H1 (cell line): ENCODE data around the gene EVX2. TPM values are rescaled to one million over a fixed set of nuclear protein-coding genes. Genes with fewer than 3 reads are reported as not detected.
A peak's percentile ranks its signal among the peaks of the same experiment; 100 is the strongest.

Experiments
- CTCF ChIA-PET: fragments of 300-600 bp; sonication (Branson Sonifier 250); formaldehyde crosslinking; loops from one replicate; lab custom pipeline; 2021; ENCODE audit not compliant: partially characterized antibody; lab: Charles Lee
- POLR2A ChIA-PET: fragments of 300-600 bp; sonication (Branson Sonifier 250); formaldehyde crosslinking; loops from one replicate; lab custom pipeline; 2021; ENCODE audit warnings: inconsistent platforms; ENCODE audit not compliant: partially characterized antibody; lab: Charles Lee
- DNase-seq, 2 experiments: peaks; one replicate each; pipeline versions ENCODE4 v3.0.0 to v3.0.0-alpha.2; 2010 to 2022; ENCODE audit warnings: low spot score in 2 of 2, low read depth in 1 of 2, mixed read lengths in 1 of 2
- FAIRE-seq: peaks from 2 replicates; lab custom pipeline; 2011; peaks lifted over from hg19 to GRCh38; lab: Jason Lieb, UNC
- H2AFZ ChIP-seq: 2 replicates; pipeline ENCODE4 v1.8.1; 2012; ENCODE audit warnings: low read length, inconsistent platforms
- H2AK5ac ChIP-seq: 2 replicates; pipeline ENCODE4 v1.6.1; 2013; ENCODE audit warnings: low read depth, low read length
- H2BK120ac ChIP-seq: replicated peaks from 2 replicates; pipeline ENCODE3; 2013; ENCODE audit warnings: low read depth, low read length, inconsistent platforms
- H2BK12ac ChIP-seq: 2 replicates; pipeline ENCODE4 v1.6.1; 2013; ENCODE audit warnings: low read depth, low read length
- H2BK15ac ChIP-seq: 2 replicates; pipeline ENCODE4 v1.6.1; 2013; ENCODE audit warnings: low read length
- H2BK20ac ChIP-seq: 2 replicates; pipeline ENCODE4 v1.6.1; 2013; ENCODE audit warnings: low read length
- H2BK5ac ChIP-seq: 2 replicates; pipeline ENCODE4 v1.6.1; 2013; ENCODE audit warnings: low read depth, low read length
- H3K14ac ChIP-seq: 2 replicates; pipeline ENCODE4 v1.6.1; 2013; ENCODE audit warnings: inconsistent platforms; ENCODE audit not compliant: insufficient read length
- H3K18ac ChIP-seq: 2 replicates; pipeline ENCODE4 v1.6.1; 2013; ENCODE audit warnings: low read length; ENCODE audit errors: extremely low read depth
- H3K23ac ChIP-seq: 2 replicates; pipeline ENCODE4 v1.6.1; 2013; ENCODE audit warnings: inconsistent platforms; ENCODE audit not compliant: insufficient read length
- H3K23me2 ChIP-seq: 2 replicates; pipeline ENCODE4 v1.6.1; 2013; ENCODE audit warnings: low read depth, low read length
- H3K27ac ChIP-seq: 2 replicates; pipeline ENCODE4 v1.6.1; 2011; ENCODE audit warnings: low read depth, low read length, inconsistent platforms
- H3K27me3 ChIP-seq, 4 experiments: replicated peaks in 1 of 4; 1 replicate in 1 of 4; 2 replicates in 3 of 4; pipeline versions ENCODE4 v1.6.1 to v1.8.1; 2011 to 2013; ENCODE audit warnings: low read length in 3 of 4, mild to moderate bottlenecking in 3 of 4, inconsistent platforms in 2 of 4, mixed read lengths in 2 of 4, moderate library complexity in 1 of 4; ENCODE audit not compliant: control insufficient read depth in 3 of 4, insufficient read depth in 3 of 4; ENCODE audit errors: extremely low read depth in 1 of 4
- H3K36me3 ChIP-seq, 4 experiments: 2 replicates each; pipeline versions ENCODE4 v1.6.1 to v1.8.1; 2011 to 2013; ENCODE audit warnings: mild to moderate bottlenecking in 4 of 4, low read length in 3 of 4, moderate library complexity in 2 of 4, control low read depth in 1 of 4, inconsistent platforms in 1 of 4; ENCODE audit not compliant: insufficient read depth in 4 of 4, control insufficient read depth in 2 of 4
- H3K4ac ChIP-seq: replicated peaks from 2 replicates; pipeline ENCODE3; 2013; ENCODE audit warnings: low read length, low read depth, mixed read lengths, inconsistent platforms; ENCODE audit not compliant: insufficient read length
- H3K4me1 ChIP-seq, 4 experiments: replicated peaks in 1 of 4; 1 replicate in 1 of 4; 2 replicates in 3 of 4; pipeline versions ENCODE4 v1.6.1 to v1.8.1; 2011 to 2013; ENCODE audit warnings: low read length in 3 of 4, inconsistent platforms in 2 of 4, mixed read lengths in 1 of 4; ENCODE audit not compliant: insufficient read depth in 4 of 4, control insufficient read depth in 3 of 4
- H3K4me2 ChIP-seq, 2 experiments: 2 replicates each; pipeline versions ENCODE4 v1.6.1 to v1.8.1; 2011 to 2013; ENCODE audit warnings: low read depth in 2 of 2, low read length in 2 of 2, control low read depth in 1 of 2, inconsistent platforms in 1 of 2, mild to moderate bottlenecking in 1 of 2; ENCODE audit not compliant: insufficient read depth in 1 of 2
- H3K4me3 ChIP-seq, 4 experiments: fragments of 200-600, 300-600 bp in 1 of 4; sonication (generic), shearing (Covaris generic), sonication (Bioruptor Twin) in 1 of 4; 2 replicates each; pipeline versions ENCODE4 v1.5.1 to v1.8.1; 2011 to 2016; ENCODE audit warnings: low read length in 4 of 4, low read depth in 3 of 4, control low read depth in 2 of 4, inconsistent platforms in 2 of 4, mild to moderate bottlenecking in 2 of 4, mixed read lengths in 1 of 4, moderate library complexity in 1 of 4; ENCODE audit not compliant: insufficient read depth in 2 of 4; ENCODE audit errors: extremely low read depth in 1 of 4
- H3K56ac ChIP-seq: replicated peaks from 2 replicates; pipeline ENCODE3; 2013; ENCODE audit warnings: low read depth, mild to moderate bottlenecking, mixed read lengths, low read length, inconsistent platforms; ENCODE audit not compliant: insufficient read length
- H3K79me1 ChIP-seq: 2 replicates; pipeline ENCODE4 v1.6.1; 2013; ENCODE audit warnings: low read depth, low read length, control low read depth
- H3K79me2 ChIP-seq, 2 experiments: 2 replicates each; pipeline versions ENCODE4 v1.6.1 to v1.8.1; 2012 to 2013; ENCODE audit warnings: low read length in 2 of 2, mild to moderate bottlenecking in 2 of 2, inconsistent platforms in 1 of 2; ENCODE audit not compliant: insufficient read depth in 2 of 2, control insufficient read depth in 1 of 2
- H3K9ac ChIP-seq, 4 experiments: replicated peaks in 1 of 4; 1 replicate in 1 of 4; 2 replicates in 3 of 4; pipeline versions ENCODE4 v1.6.1 to v1.8.1; 2011 to 2013; ENCODE audit warnings: low read depth in 3 of 4, low read length in 3 of 4, control low read depth in 2 of 4, mild to moderate bottlenecking in 2 of 4, moderate library complexity in 2 of 4, inconsistent platforms in 1 of 4; ENCODE audit errors: extremely low read depth in 1 of 4
- H3K9me3 ChIP-seq, 2 experiments: 2 replicates each; pipeline versions ENCODE4 v1.6.1 to v1.8.1; 2012 to 2013; ENCODE audit warnings: mild to moderate bottlenecking in 2 of 2, moderate library complexity in 2 of 2, control low read depth in 1 of 2, inconsistent platforms in 1 of 2, low read depth in 1 of 2, low read length in 1 of 2, mixed read lengths in 1 of 2; ENCODE audit not compliant: insufficient read depth in 2 of 2
- H4K20me1 ChIP-seq, 2 experiments: replicated peaks in 1 of 2; 2 replicates each; pipeline versions ENCODE3 to v1.8.1; 2011 to 2013; ENCODE audit warnings: inconsistent platforms in 2 of 2, low read length in 2 of 2, mild to moderate bottlenecking in 1 of 2; ENCODE audit not compliant: insufficient read depth in 2 of 2, control insufficient read depth in 1 of 2
- H4K5ac ChIP-seq: 2 replicates; pipeline ENCODE4 v1.6.1; 2013; ENCODE audit warnings: low read length, low read depth, mixed read lengths, inconsistent platforms; ENCODE audit not compliant: insufficient read length
- H4K8ac ChIP-seq: 2 replicates; pipeline ENCODE4 v1.8.0; 2013; ENCODE audit warnings: mild to moderate bottlenecking, moderate library complexity, low read length, inconsistent platforms; ENCODE audit not compliant: insufficient read depth; ENCODE audit errors: extremely low read depth
- H4K91ac ChIP-seq: replicated peaks from 2 replicates; pipeline ENCODE3; 2013; ENCODE audit warnings: low read length, mixed read lengths, inconsistent platforms; ENCODE audit not compliant: insufficient read length
- CTBP2 ChIP-seq: IDR thresholded peaks from 2 replicates; pipeline ENCODE4 v1.7.0; 2011; ENCODE audit warnings: borderline replicate concordance, mild to moderate bottlenecking, moderate library complexity, mixed read lengths, low read length; ENCODE audit not compliant: insufficient read depth, insufficient read length
- E2F6 ChIP-seq: IDR thresholded peaks from 2 replicates; pipeline ENCODE4 v1.6.1; 2012; ENCODE audit warnings: inconsistent platforms
- EZH2 ChIP-seq: fragments of 200-600 bp; sonication (generic); IDR thresholded peaks from 2 replicates; pipeline ENCODE4 v1.7.1; 2012; ENCODE audit warnings: low read depth, mild to moderate bottlenecking, moderate library complexity, low read length, inconsistent platforms; ENCODE audit not compliant: severe bottlenecking
- POU5F1 ChIP-seq: IDR thresholded peaks from 2 replicates; pipeline ENCODE4 v1.6.1; 2011; ENCODE audit warnings: low read depth, mild to moderate bottlenecking, low read length, moderate library complexity
- YY1 ChIP-seq: IDR thresholded peaks from 2 replicates; pipeline ENCODE4 v1.6.1; 2011; ENCODE audit warnings: low read depth, mild to moderate bottlenecking, low read length
- WGBS, 2 experiments: shearing (Covaris generic) in 1 of 2; methylation state at CpG; one replicate each; pipeline versions ENCODE4 v1.1.6 to v1.1.7; 2013 to 2015; ENCODE audit warnings: low lambda C conversion rate in 2 of 2, mixed read lengths in 2 of 2, inconsistent platforms in 1 of 2, low coverage in 1 of 2, missing lambda C conversion rate in 1 of 2; ENCODE audit not compliant: insufficient replicate concordance in 2 of 2, insufficient coverage in 1 of 2, insufficient read length in 1 of 2; ENCODE audit errors: extremely low coverage in 1 of 2, missing lambda C conversion rate in 1 of 2; 5-methylcytosine and 5-hydroxymethylcytosine counted together
- polyA plus RNA-seq, 7 experiments: library from polyadenylated mRNA; depleted of rRNA in 3 of 7; stranded (reverse) in 5 of 7; unstranded in 2 of 7; fragments of >200 nt in 5 of 7; fragments of 200-250 nt in 2 of 7; gene quantifications; 1 replicate in 5 of 7; 2 replicates in 1 of 7; 4 replicates in 1 of 7; pipeline versions ENCODE4 v1.2.1 to v1.2.3, GENCODE V29; 2011 to 2013; ENCODE audit warnings: missing spikeins in 2 of 7, mixed read lengths in 2 of 7
- total RNA-seq: library from RNA; stranded (reverse); fragmentation: NEBNext Ultra II Directional; extraction: Animal tissue kit (Norgen Biotek cat#: 25700); gene quantifications from 2 replicates; pipeline ENCODE4 v1.2.1, GENCODE V29; 2021

The EVX2 gene
- total and polyA plus RNA-seq, 2 of the 8 experiments (the other 6 are each of a cell fraction or from before 2014, with no cell fraction given), result not detected

DNA sequence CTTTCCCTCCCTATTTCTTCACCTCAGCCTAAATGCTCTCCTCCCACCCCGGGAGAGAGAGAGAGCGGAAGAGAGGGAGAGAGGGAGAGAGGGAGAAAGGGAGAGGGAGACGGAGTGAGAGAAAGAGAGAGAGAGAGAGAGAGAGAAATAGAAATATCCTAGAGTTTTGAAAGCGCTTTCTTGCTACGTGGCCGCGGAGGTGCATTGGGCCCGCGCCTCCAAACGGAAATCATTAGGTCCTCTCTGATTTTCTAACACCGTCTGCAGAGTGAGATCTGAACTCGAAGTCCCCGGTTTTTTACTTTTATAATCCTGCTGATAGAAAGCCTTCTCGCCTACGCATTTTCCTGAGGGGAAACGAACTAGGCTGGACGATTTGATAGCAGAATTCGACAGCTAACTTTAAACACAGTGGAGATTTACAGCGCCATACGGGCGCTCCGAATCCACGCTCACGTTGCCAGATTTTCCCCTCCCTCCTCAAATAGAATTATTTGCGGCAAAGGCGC lies 903 bp upstream of the EVX2 start:
- peaks cover 0 to 2% (median 0%) of the 10 kb centered on the region in 4 experiments; a peak in 1 of 8 replicates for H3K36me3 ChIP-seq
- no peak overlapping the region for H3K9ac ChIP-seq
- H2AFZ ChIP-seq, result no peak overlapping the region
- peak overlapping the region in 1 of 4 experiments; percentile 52; a peak in 1 of 8 replicates for H3K4me3 ChIP-seq
- H3K14ac ChIP-seq, result no peak overlapping the region
- H4K20me1 ChIP-seq, result peaks cover 15 to 29% of the 10 kb centered on the region in 2 experiments
- no peaks in the 10 kb centered on the region; a peak in 1 of 4 replicates for H3K9me3 ChIP-seq
- H3K56ac ChIP-seq, result no peak overlapping the region
- TF ChIP-seq E2F6 (no peak), EZH2 (peak; percentile 89), POU5F1 (no peak), YY1 (no peak), CTBP2 (peak; percentile 69)
- H3K79me1 ChIP-seq, result no peaks in the 10 kb centered on the region
- H4K5ac ChIP-seq, result no peak overlapping the region
- no peak for FAIRE-seq
- no peak for DNase-seq
- no peak overlapping the region for H2BK15ac ChIP-seq
- CTCF ChIA-PET, result interaction anchor here (1.1 to 7.8 kb wide), 13 partner anchors 12 to 732 kb away, joined by 3 to 130 read pairs (median 5); partner anchors contain the start of gene HOXD12
- H3K79me2 ChIP-seq, result no peaks in the 10 kb centered on the region
- peaks cover 2% of the 10 kb centered on the region; the same call in 1 of the 2 replicates for H3K23me2 ChIP-seq
- no peak overlapping the region for H2BK5ac ChIP-seq
- H2BK12ac ChIP-seq, result no peak overlapping the region
- POLR2A ChIA-PET, result interaction anchor here (0.7 to 1.7 kb wide), 2 partner anchors 12 to 1511 kb away, joined by 3 to 8 read pairs; no protein-coding TSS in a partner anchor
- H4K91ac ChIP-seq, result no peak overlapping the region
- no peak overlapping the region for H3K4ac ChIP-seq
- H3K27ac ChIP-seq, result no peak overlapping the region
- no peak overlapping the region for H2AK5ac ChIP-seq
- H3K4me2 ChIP-seq, result peak overlapping the region; percentile 4 to 57; a peak in 2 of 4 replicates
- H3K27me3 ChIP-seq, result peaks cover 93 to 98% (median 98%) of the 10 kb centered on the region in 4 experiments
- H3K18ac ChIP-seq, result no peak overlapping the region
- H2BK120ac ChIP-seq, result no peak overlapping the region
- no peak overlapping the region for H4K8ac ChIP-seq
- 6% methylated on average over 26 of the region's 26 CpGs; no CpG with 5 or more reads in 1 of the 2 experiments for WGBS, 2 experiments
- peaks cover 0 to 25% (median 9%) of the 10 kb centered on the region in 4 experiments; a peak in 5 of 7 replicates for H3K4me1 ChIP-seq
- no peak overlapping the region for H3K23ac ChIP-seq
- no peak overlapping the region for H2BK20ac ChIP-seq
